GM19372 (cell line): Measurements from ENCODE around the gene IQSEC3.

Source experiments
- ATAC-seq: cut with Tn5 transposase; IDR thresholded peaks from one replicate; pipeline ENCODE4 v1.9.1; 2021; ENCODE audit warnings: mild to moderate bottlenecking, low read depth, moderate library complexity; ENCODE audit not compliant: unreplicated experiment

The IQSEC3 gene

GRCh38 chr12:108594-108993 is 42.0 kb downstream of the IQSEC3 start:
- ATAC-seq: no peak

GRCh38 chr12:109446-109845 is 42.9 kb downstream of the IQSEC3 start:
- ATAC-seq: no peak

- ATAC-seq: no peak
Measured at GRCh38 chr12:109872-110271, 43.3 kb downstream of the IQSEC3 start.

- ATAC-seq: no peak
Measured at GRCh38 chr12:111699-112493, 45.3 kb downstream of the IQSEC3 start.

- no peak for ATAC-seq
Measured at GRCh38 chr12:113347-113746, 46.8 kb downstream of the IQSEC3 start.

GRCh38 chr12:114626-115211 is 48.2 kb downstream of the IQSEC3 start:
- ATAC-seq: no peak

- no peak for ATAC-seq
Measured at GRCh38 chr12:115518-115917, 49.0 kb downstream of the IQSEC3 start.

- ATAC-seq: no peak
Measured at GRCh38 chr12:115960-116915, 49.7 kb downstream of the IQSEC3 start.

- no peak for ATAC-seq
Measured at GRCh38 chr12:117311-117710, 50.7 kb downstream of the IQSEC3 start.

GRCh38 chr12:117816-118345 is 51.3 kb downstream of the IQSEC3 start:
- no peak for ATAC-seq

- ATAC-seq: no peak
Measured at GRCh38 chr12:118591-118990, 52.0 kb downstream of the IQSEC3 start.

- no peak for ATAC-seq
Measured at GRCh38 chr12:120951-121350, 54.4 kb downstream of the IQSEC3 start.

GRCh38 chr12:121647-122046 is 55.1 kb downstream of the IQSEC3 start:
- ATAC-seq: no peak

- no peak for ATAC-seq
Measured at GRCh38 chr12:125075-125474, 58.5 kb downstream of the IQSEC3 start.

- ATAC-seq: no peak
Measured at GRCh38 chr12:125566-125965, 59.0 kb downstream of the IQSEC3 start.

GRCh38 chr12:128079-128478 is 61.5 kb downstream of the IQSEC3 start:
- ATAC-seq: no peak

- ATAC-seq: no peak
Measured at GRCh38 chr12:129001-129400, 62.4 kb downstream of the IQSEC3 start.

GRCh38 chr12:130519-130918 is 64.0 kb downstream of the IQSEC3 start:
- ATAC-seq: no peak

- ATAC-seq: no peak
Measured at GRCh38 chr12:131008-131407, 64.4 kb downstream of the IQSEC3 start.

- no peak for ATAC-seq
Measured at GRCh38 chr12:131732-132495, 65.3 kb downstream of the IQSEC3 start.
